Calu3 (cell line): ENCODE results near the gene PSMD3. TPM values are rescaled to one million over a fixed set of nuclear protein-coding genes. Genes with fewer than 3 reads are reported as not detected.
A peak's percentile ranks its signal among the peaks of the same experiment; 100 is the strongest.

ENCODE experiments used
- BruUV-seq: library from RNA; stranded (reverse); fragments of 400-500 nt; replicated peaks from 2 replicates; lab custom pipeline; 2021; lab: Mats Ljungman, UMichigan
- CTCF ChIA-PET: fragments of 300-600 bp; sonication (Branson Sonifier 250); formaldehyde crosslinking; loops from one replicate; lab custom pipeline; 2022; ENCODE audit warnings: antibody characterized with exemption; lab: Charles Lee
- DNase-seq: peaks from one replicate; pipeline ENCODE4 v3.0.0; 2022
- H3K27ac Mint-ChIP-seq: one replicate; pipeline ENCODE4 v1.8.0; 2022; ENCODE audit warnings: mixed read lengths; ENCODE audit not compliant: unreplicated experiment
- H3K27me3 Mint-ChIP-seq: one replicate; pipeline ENCODE4 v1.8.0; 2022; ENCODE audit warnings: mixed read lengths; ENCODE audit not compliant: unreplicated experiment
- H3K36me3 Mint-ChIP-seq: one replicate; pipeline ENCODE4 v1.8.0; 2022; ENCODE audit warnings: mild to moderate bottlenecking, moderate library complexity, mixed read lengths; ENCODE audit not compliant: insufficient read depth, unreplicated experiment
- H3K4me1 Mint-ChIP-seq: one replicate; pipeline ENCODE4 v1.8.0; 2022; ENCODE audit warnings: mild to moderate bottlenecking, low read depth, mixed read lengths; ENCODE audit not compliant: unreplicated experiment
- H3K4me3 Mint-ChIP-seq: one replicate; pipeline ENCODE4 v1.8.0; 2022; ENCODE audit warnings: mild to moderate bottlenecking, low read depth, moderate library complexity, mixed read lengths; ENCODE audit not compliant: unreplicated experiment
- H3K9me3 Mint-ChIP-seq: one replicate; pipeline ENCODE4 v1.8.0; 2022; ENCODE audit warnings: low read depth, mixed read lengths; ENCODE audit not compliant: unreplicated experiment
- intact Hi-C: fragments of 100-400 bp; cut with micrococcal nuclease; formaldehyde crosslinking; loops from one replicate; pipeline ENCODE4 v1.10.0; 2022; ENCODE audit not compliant: unreplicated experiment
- total RNA-seq: library from RNA; stranded (reverse); gene quantifications from 2 replicates; pipeline ENCODE4 v1.2.3, GENCODE V29; 2022
- TF ChIP-seq, protein P1 (sequence below): fragments of 200-600 bp; IDR thresholded peaks from one replicate; pipeline ENCODE4 v1.8.0; 2022; ENCODE audit warnings: antibody characterized with exemption; ENCODE audit not compliant: unreplicated experiment

PSMD3 gene
- total RNA-seq, 1 experiment from 2014 or later, result 2,179 TPM

DNA sequence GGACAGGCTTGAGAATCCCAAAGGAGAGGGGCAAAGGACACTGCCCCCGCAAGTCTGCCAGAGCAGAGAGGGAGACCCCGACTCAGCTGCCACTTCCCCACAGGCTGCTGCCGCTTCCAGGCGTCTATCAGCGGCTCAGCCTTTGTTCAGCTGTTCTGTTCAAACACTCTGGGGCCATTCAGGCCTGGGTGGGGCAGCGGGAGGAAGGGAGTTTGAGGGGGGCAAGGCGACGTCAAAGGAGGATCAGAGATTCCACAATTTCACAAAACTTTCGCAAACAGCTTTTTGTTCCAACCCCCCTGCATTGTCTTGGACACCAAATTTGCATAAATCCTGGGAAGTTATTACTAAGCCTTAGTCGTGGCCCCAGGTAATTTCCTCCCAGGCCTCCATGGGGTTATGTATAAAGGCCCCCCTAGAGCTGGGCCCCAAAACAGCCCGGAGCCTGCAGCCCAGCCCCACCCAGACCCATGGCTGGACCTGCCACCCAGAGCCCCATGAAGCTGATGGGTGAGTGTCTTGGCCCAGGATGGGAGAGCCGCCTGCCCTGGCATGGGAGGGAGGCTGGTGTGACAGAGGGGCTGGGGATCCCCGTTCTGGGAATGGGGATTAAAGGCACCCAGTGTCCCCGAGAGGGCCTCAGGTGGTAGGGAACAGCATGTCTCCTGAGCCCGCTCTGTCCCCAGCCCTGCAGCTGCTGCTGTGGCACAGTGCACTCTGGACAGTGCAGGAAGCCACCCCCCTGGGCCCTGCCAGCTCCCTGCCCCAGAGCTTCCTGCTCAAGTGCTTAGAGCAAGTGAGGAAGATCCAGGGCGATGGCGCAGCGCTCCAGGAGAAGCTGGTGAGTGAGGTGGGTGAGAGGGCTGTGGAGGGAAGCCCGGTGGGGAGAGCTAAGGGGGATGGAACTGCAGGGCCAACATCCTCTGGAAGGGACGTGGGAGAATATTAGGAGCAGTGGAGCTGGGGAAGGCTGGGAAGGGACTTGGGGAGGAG is 34.7 kb downstream of the PSMD3 start, which contains the start of gene CSF3:
Gene CSF3, plus strand, starts transcription at position 436 of the 993 bp plus-strand sequence. Its CDS starts 35 bp downstream, at position 471.
- intact Hi-C loops, result loop anchor here (1.0 to 2.0 kb wide), 2 partner anchors 72 to 520 kb away; no protein-coding TSS in a partner anchor
- no peak within 1 kb of the TSS for H3K4me3 Mint-ChIP-seq
- H3K27ac Mint-ChIP-seq, result no peak within 1 kb of the TSS
- H3K36me3 Mint-ChIP-seq, result peaks cover 23% of the 10 kb centered on the region
- peaks cover 74% of the 10 kb centered on the region for H3K27me3 Mint-ChIP-seq
- TF ChIP-seq, protein P1, sequence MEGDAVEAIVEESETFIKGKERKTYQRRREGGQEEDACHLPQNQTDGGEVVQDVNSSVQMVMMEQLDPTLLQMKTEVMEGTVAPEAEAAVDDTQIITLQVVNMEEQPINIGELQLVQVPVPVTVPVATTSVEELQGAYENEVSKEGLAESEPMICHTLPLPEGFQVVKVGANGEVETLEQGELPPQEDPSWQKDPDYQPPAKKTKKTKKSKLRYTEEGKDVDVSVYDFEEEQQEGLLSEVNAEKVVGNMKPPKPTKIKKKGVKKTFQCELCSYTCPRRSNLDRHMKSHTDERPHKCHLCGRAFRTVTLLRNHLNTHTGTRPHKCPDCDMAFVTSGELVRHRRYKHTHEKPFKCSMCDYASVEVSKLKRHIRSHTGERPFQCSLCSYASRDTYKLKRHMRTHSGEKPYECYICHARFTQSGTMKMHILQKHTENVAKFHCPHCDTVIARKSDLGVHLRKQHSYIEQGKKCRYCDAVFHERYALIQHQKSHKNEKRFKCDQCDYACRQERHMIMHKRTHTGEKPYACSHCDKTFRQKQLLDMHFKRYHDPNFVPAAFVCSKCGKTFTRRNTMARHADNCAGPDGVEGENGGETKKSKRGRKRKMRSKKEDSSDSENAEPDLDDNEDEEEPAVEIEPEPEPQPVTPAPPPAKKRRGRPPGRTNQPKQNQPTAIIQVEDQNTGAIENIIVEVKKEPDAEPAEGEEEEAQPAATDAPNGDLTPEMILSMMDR, result no peak
- peak; percentile 66 for DNase-seq
- no peaks in the 10 kb centered on the region for H3K9me3 Mint-ChIP-seq
- BruUV-seq, result no TSS peak
- H3K4me1 Mint-ChIP-seq, result peaks cover 10% of the 10 kb centered on the region
- CTCF ChIA-PET, result interaction anchor here (0.6 to 76.9 kb wide), 38 partner anchors 16 to 895 kb away, joined by 3 to 6506 read pairs (median 6); partner anchors contain the start of genes CASC3, GSDMA, GSDMB and LRRC3C

DNA sequence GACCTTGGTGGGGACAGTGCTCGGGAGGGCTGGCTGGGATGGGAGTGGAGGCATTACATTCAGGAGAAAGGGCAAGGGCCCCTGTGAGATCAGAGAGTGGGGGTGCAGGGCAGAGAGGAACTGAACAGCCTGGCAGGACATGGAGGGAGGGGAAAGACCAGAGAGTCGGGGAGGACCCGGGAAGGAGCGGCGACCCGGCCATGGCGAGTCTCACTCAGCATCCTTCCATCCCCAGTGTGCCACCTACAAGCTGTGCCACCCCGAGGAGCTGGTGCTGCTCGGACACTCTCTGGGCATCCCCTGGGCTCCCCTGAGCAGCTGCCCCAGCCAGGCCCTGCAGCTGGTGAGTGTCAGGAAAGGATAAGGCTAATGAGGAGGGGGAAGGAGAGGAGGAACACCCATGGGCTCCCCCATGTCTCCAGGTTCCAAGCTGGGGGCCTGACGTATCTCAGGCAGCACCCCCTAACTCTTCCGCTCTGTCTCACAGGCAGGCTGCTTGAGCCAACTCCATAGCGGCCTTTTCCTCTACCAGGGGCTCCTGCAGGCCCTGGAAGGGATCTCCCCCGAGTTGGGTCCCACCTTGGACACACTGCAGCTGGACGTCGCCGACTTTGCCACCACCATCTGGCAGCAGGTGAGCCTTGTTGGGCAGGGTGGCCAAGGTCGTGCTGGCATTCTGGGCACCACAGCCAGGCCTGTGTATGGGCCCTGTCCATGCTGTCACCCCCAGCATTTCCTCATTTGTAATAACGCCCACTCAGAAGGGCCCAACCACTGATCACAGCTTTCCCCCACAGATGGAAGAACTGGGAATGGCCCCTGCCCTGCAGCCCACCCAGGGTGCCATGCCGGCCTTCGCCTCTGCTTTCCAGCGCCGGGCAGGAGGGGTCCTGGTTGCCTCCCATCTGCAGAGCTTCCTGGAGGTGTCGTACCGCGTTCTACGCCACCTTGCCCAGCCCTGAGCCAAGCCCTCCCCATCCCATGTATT is 35.7 kb downstream of the PSMD3 start:
- intact Hi-C loops, result loop anchor here (1.0 to 2.0 kb wide), 2 partner anchors 71 to 519 kb away; no protein-coding TSS in a partner anchor
- peaks cover 16% of the 10 kb centered on the region for H3K4me1 Mint-ChIP-seq
- peaks cover 31% of the 10 kb centered on the region for H3K36me3 Mint-ChIP-seq
- no peaks in the 10 kb centered on the region for H3K9me3 Mint-ChIP-seq
- no peak for DNase-seq
- no peak overlapping the region for H3K4me3 Mint-ChIP-seq
- peaks cover 72% of the 10 kb centered on the region for H3K27me3 Mint-ChIP-seq
- CTCF ChIA-PET, result interaction anchor here (0.6 to 76.9 kb wide), 34 partner anchors 15 to 544 kb away, joined by 3 to 6506 read pairs (median 6); partner anchors contain the start of genes CASC3, GSDMA, GSDMB and LRRC3C
- TSS peak; percentile 16 for BruUV-seq
- no peak overlapping the region for H3K27ac Mint-ChIP-seq
- TF ChIP-seq, protein P1, result no peak

DNA sequence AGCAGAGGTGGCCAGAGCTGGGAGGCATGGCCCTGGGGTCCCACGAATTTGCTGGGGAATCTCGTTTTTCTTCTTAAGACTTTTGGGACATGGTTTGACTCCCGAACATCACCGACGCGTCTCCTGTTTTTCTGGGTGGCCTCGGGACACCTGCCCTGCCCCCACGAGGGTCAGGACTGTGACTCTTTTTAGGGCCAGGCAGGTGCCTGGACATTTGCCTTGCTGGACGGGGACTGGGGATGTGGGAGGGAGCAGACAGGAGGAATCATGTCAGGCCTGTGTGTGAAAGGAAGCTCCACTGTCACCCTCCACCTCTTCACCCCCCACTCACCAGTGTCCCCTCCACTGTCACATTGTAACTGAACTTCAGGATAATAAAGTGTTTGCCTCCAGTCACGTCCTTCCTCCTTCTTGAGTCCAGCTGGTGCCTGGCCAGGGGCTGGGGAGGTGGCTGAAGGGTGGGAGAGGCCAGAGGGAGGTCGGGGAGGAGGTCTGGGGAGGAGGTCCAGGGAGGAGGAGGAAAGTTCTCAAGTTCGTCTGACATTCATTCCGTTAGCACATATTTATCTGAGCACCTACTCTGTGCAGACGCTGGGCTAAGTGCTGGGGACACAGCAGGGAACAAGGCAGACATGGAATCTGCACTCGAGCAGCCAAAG is 36.9 kb downstream of the PSMD3 start:
- CTCF ChIA-PET, result interaction anchor here (0.6 to 76.9 kb wide), 27 partner anchors 14 to 542 kb away, joined by 3 to 6506 read pairs (median 6); partner anchors contain the start of genes GSDMA, GSDMB, LRRC3C and MED24
- intact Hi-C loops, result no loop called here
- no TSS peak for BruUV-seq
- H3K27ac Mint-ChIP-seq, result no peak overlapping the region
- TF ChIP-seq, protein P1, result no peak
- no peak for DNase-seq
- H3K9me3 Mint-ChIP-seq, result no peaks in the 10 kb centered on the region
- H3K4me1 Mint-ChIP-seq, result peaks cover 24% of the 10 kb centered on the region
- peaks cover 40% of the 10 kb centered on the region for H3K36me3 Mint-ChIP-seq
- H3K27me3 Mint-ChIP-seq, result peaks cover 59% of the 10 kb centered on the region
- H3K4me3 Mint-ChIP-seq, result no peak overlapping the region
